HG03135 (cell line): ENCODE data around the gene IDH3B.

ENCODE experiments used
- ATAC-seq: cut with Tn5 transposase; IDR thresholded peaks from one replicate; pipeline ENCODE4 v1.9.1; 2021; ENCODE audit warnings: mild to moderate bottlenecking, moderate library complexity; ENCODE audit not compliant: unreplicated experiment

Gene IDH3B

GRCh38 chr20:2624190-2624589 is 39.8 kb downstream of the IDH3B start:
- ATAC-seq = no peak

- ATAC-seq = no peak
These were observed 43.9 kb downstream of the IDH3B start for GRCh38 chr20:2619961-2620595.

- no peak for ATAC-seq
These were observed 44.7 kb downstream of the IDH3B start for GRCh38 chr20:2619337-2619736.

- ATAC-seq = no peak
These were observed 45.2 kb downstream of the IDH3B start for GRCh38 chr20:2618815-2619214.

GRCh38 chr20:2617099-2617714 is 46.8 kb downstream of the IDH3B start:
- ATAC-seq = no peak

GRCh38 chr20:2616634-2617033 is 47.4 kb downstream of the IDH3B start:
- ATAC-seq = no peak

GRCh38 chr20:2612073-2612472 is 51.9 kb downstream of the IDH3B start:
- no peak for ATAC-seq

- no peak for ATAC-seq
These were observed 52.9 kb downstream of the IDH3B start for GRCh38 chr20:2610941-2611720.

GRCh38 chr20:2610326-2610725 is 53.7 kb downstream of the IDH3B start:
- no peak for ATAC-seq
